ENCODE measurements around the gene FAM83G. TPM values are rescaled to one million over a fixed set of nuclear protein-coding genes. Genes with fewer than 3 reads are reported as not detected.

The FAM83G gene
- total and polyA plus RNA-seq, 12 donors, result 1.8 to 7.3 (median 4.0) TPM

- H3K27me3 ChIP-seq, result no peaks in the 10 kb centered on the region
- H3K4me3 ChIP-seq, result no peak overlapping the region
- no peak for TF ChIP-seq CTCF (IDR thresholded peaks at IDR 0.05)
- no peak for TF ChIP-seq POLR2A (IDR thresholded peaks at IDR 0.05)
- no peaks in the 10 kb centered on the region for H3K4me1 ChIP-seq (replicated peaks in 1 of 2)
- H3K27ac ChIP-seq, result no peak overlapping the region
- no peaks in the 10 kb centered on the region for H3K36me3 ChIP-seq (replicated peaks in 1 of 2)
- no peak for DNase-seq
- 88 to 96% (median 93%) methylated on average over 12 to 17 of the region's 17 CpGs for WGBS, 4 donors
- H3K9me3 ChIP-seq (replicated peaks in 1 of 3), result no peaks in the 10 kb centered on the region
- intact Hi-C loops (cut with DNase I), result no loop called here
Measured at GRCh38 chr17:18978655-18979054, 25.9 kb downstream of the FAM83G start.

GRCh38 chr17:18978050-18978449, 26.5 kb downstream of the FAM83G start:
- no peaks in the 10 kb centered on the region for H3K27me3 ChIP-seq
- no peak overlapping the region for H3K4me3 ChIP-seq
- H3K36me3 ChIP-seq (replicated peaks in 1 of 2), result no peaks in the 10 kb centered on the region
- no peak overlapping the region for H3K27ac ChIP-seq
- no peaks in the 10 kb centered on the region for H3K9me3 ChIP-seq (replicated peaks in 1 of 3)
- H3K4me1 ChIP-seq (replicated peaks in 1 of 2), result no peaks in the 10 kb centered on the region
- DNase-seq, result no peak
- TF ChIP-seq POLR2A (IDR thresholded peaks at IDR 0.05) (no peak), CTCF (IDR thresholded peaks at IDR 0.05) (no peak)
- intact Hi-C loops (cut with DNase I), result no loop called here
- 92 to 95% (median 94%) methylated on average over 11 to 13 of the region's 13 CpGs; no CpG with 5 or more reads in 1 of the 4 donors for WGBS, 4 donors

GRCh38 chr17:18977646-18978045, 26.9 kb downstream of the FAM83G start:
- H3K4me3 ChIP-seq, result no peak overlapping the region
- no peaks in the 10 kb centered on the region for H3K27me3 ChIP-seq
- intact Hi-C loops (cut with DNase I), result no loop called here
- no peaks in the 10 kb centered on the region for H3K9me3 ChIP-seq (replicated peaks in 1 of 3)
- no peaks in the 10 kb centered on the region for H3K4me1 ChIP-seq (replicated peaks in 1 of 2)
- no peak for DNase-seq
- 90 to 98% (median 95%) methylated on average over 7 to 19 of the region's 19 CpGs for WGBS, 4 donors
- TF ChIP-seq CTCF (IDR thresholded peaks at IDR 0.05), result no peak
- TF ChIP-seq POLR2A (IDR thresholded peaks at IDR 0.05), result no peak
- H3K27ac ChIP-seq, result no peak overlapping the region
- H3K36me3 ChIP-seq (replicated peaks in 1 of 2), result no peaks in the 10 kb centered on the region

GRCh38 chr17:18977021-18977420, 27.5 kb downstream of the FAM83G start:
- no peak overlapping the region for H3K4me3 ChIP-seq
- no peak overlapping the region for H3K27ac ChIP-seq
- TF ChIP-seq POLR2A (IDR thresholded peaks at IDR 0.05) (no peak), CTCF (IDR thresholded peaks at IDR 0.05) (no peak)
- no peaks in the 10 kb centered on the region for H3K9me3 ChIP-seq (replicated peaks in 1 of 3)
- intact Hi-C loops (cut with DNase I), result no loop called here
- no peak for DNase-seq
- WGBS, 4 donors, result 81 to 90% (median 87%) methylated on average over 4 of the region's 4 CpGs
- H3K36me3 ChIP-seq (replicated peaks in 1 of 2), result no peaks in the 10 kb centered on the region
- no peaks in the 10 kb centered on the region for H3K27me3 ChIP-seq
- H3K4me1 ChIP-seq (replicated peaks in 1 of 2), result no peaks in the 10 kb centered on the region
